NK-92 (cell line): ENCODE data around the gene VEPH1.

Experiments
- DNase-seq: peaks from one replicate; lab custom pipeline; 2025; ENCODE audit not compliant: unreplicated experiment; lab: John Stamatoyannopoulos, UW

VEPH1 gene

DNA sequence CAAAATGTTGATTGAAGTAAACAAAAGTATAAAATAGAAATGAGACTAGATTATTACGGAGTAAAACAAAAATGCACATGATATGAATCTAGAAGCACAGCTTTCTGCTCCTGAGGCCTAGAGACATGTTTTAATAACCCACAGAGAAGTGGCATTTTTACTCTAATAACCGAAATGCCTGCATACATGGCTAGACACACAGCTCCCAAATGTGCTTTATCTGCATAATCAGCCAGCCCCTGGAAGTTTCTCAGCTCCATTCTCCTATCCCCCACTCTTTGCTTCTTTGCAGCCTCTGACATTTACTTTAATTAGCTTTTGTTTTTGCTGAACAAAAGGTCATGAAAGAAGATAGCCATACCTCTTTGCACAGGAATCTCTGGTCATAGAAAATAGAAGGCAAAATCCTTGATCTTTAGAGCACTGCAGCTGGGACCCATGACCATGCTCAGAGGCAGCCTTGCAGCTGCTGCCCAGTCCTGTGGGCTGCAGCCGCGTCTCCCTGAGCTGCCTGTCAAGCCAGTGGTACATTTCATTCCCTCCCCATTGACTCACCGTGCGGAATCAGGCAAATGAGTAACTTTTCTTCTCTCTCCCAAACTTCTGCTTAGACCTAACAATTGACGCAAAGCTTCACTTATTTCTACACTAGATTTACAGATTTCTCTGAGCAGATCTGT, at the start of gene VEPH1:
Gene VEPH1 (minus strand): TSS at position 501 of the 680 bp plus-strand sequence. CDS start 8,067 bp downstream, outside the sequence.
- DNase-seq = no peak

DNA sequence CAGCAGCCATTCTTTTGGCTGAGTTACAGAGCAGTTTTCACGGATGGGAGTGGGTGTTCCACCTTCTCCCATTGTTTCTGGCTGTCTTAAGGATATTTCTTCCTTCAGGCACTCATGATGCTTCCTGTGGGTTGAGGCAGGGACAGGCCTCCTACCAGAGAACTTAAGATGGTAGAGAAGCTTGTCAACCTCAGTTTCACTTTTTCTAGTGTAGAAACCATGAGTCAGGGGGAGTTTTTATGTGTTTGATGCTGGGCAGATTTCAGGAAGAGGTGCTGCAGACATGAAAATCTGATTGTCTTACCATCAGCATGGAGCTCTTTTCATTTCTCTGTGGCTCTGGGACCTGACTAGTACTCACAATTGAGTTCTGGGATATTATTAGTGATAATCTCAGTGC, 48.7 kb upstream of the VEPH1 start:
- DNase-seq = no peak

GRCh38 chr3:157549498-157549897, 46.3 kb upstream of the VEPH1 start:
- no peak for DNase-seq

DNA sequence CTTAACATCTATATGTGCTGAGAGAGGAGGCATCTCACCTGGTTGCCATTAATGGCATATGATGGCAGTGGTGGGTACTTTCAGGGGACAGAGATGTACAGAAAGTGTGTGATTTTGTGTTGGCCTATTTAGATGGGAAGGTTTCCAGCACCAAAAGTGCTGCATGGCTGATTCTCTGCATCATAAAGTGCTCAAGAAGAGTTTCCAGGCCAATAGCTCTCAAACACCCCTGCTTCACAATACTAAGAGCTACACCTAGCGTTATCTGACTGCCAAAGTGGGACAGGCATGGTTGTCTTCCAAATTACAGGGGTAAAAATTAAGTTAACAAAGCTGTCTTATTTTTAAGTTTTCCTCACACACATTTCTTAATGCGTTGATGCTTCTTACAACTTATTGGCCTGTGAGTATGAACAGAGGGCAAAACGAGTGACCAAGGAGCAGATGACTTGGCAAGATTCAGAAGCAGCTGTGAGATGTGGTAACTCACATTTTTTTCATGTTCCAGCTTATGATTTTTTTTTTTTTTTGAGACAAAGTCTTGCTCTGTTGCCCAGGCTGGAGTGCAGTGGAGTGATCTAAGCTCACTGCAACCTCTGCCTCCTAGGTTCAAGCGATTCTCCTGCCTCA, 41.4 kb upstream of the VEPH1 start:
- DNase-seq = no peak

DNA sequence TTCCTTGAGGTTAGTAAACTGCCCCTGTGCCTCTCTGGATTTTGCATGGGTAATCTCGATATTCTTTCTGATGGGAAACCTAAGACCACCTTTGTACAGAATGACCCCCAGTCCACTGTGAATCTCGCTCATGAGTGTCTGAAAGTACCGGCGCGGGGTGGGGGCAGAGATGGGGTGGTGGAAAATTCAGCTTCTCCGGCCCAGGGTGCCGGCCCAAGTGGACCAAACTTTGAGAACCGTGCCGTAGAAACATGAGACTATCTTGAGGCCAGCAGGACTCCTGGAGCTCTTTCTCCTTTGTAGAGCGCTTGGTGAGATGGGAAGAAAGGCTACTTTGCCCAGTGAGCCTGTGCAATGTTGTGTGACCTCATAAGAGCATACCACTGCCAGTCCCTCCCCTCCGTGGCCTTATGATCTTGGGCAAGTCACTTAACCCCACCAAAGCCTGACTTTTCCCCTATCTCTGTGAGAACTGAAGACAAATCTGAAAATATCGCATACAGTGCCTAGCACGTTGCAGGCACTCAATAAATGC, 40.4 kb upstream of the VEPH1 start:
- DNase-seq = no peak

GRCh38 chr3:157542711-157543500, 39.7 kb upstream of the VEPH1 start:
- DNase-seq = no peak

DNA sequence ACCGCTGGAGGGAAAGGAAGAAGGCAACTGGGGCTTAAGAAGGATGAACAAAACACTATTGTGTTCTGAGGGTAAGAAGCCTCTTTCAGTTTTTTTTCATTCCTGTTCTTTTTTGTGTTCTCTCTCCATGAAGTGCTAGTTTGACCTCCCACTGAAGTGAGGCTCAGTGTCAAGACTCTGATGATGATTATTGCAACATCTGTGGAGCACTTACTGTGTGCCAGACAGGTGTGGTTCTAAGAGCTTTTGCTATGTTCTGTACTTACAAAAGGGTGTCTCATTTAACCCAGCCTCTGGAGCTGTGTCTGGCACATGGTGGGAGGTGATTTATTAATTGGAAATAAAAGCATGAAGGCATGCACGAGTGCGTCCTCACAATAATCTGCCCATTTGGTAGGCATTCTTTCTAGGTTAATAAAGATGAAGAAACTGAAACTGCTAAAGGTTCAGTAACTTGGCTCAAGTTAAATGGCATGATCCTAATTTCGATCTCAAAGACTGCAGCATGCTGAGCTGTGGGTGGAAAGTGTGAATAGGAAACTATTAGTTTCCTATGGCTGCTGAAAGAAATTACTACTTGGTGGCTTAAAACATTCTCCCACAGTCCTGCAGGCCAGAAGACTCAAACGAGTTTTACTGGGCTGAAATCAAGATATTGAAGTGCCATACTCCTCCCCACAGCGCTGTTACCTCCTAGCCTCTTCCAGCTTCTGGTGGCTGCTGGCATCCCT, 38.5 kb upstream of the VEPH1 start:
- DNase-seq = no peak

DNA sequence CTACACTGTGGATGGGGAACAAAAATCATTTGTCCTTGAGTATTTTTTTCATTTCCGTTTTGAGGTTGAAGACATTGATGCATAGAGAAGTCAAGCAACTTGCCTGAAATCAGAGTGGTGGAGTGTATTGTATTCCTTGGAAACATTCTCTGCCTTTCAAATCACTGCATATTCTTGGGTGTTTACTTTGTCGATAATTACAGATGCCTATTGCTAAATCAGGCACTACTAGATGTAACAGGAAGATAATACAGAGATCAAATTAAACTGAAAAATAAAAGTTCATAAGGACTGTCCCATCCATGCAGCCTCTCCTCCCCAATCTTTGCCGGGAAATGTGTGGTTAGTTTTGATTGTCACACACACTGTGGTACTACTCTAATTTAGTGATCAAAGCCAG, 37.4 kb upstream of the VEPH1 start:
- DNase-seq = no peak

GRCh38 chr3:157535667-157536066, 32.5 kb upstream of the VEPH1 start:
- no peak for DNase-seq

GRCh38 chr3:157534725-157535161, 31.5 kb upstream of the VEPH1 start:
- DNase-seq = no peak

- DNase-seq = no peak
Measured at GRCh38 chr3:157533298-157534070, 30.3 kb upstream of the VEPH1 start.

GRCh38 chr3:157532529-157533297, 29.5 kb upstream of the VEPH1 start:
- DNase-seq = no peak

DNA sequence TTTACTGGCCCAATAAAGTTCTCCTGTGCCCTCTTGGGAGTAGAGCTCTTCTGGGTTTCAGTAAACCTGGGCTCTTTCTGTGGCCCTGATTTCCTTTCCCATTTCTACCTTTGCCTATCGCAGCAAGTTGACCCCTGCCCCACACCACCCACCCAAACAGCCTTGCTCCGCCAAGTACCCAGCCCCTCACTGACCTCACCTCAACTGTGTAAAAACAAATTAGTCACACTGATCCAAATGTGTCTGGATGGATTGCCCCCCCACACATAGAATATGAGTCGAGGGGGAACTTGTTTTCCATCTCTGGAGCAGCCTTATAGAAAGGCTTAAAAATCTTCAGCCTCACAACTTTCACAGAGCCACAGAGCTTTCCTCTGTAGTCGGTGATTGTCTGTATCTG, 28.6 kb upstream of the VEPH1 start:
- DNase-seq = no peak

GRCh38 chr3:157531301-157531660, 28.1 kb upstream of the VEPH1 start:
- no peak for DNase-seq

DNA sequence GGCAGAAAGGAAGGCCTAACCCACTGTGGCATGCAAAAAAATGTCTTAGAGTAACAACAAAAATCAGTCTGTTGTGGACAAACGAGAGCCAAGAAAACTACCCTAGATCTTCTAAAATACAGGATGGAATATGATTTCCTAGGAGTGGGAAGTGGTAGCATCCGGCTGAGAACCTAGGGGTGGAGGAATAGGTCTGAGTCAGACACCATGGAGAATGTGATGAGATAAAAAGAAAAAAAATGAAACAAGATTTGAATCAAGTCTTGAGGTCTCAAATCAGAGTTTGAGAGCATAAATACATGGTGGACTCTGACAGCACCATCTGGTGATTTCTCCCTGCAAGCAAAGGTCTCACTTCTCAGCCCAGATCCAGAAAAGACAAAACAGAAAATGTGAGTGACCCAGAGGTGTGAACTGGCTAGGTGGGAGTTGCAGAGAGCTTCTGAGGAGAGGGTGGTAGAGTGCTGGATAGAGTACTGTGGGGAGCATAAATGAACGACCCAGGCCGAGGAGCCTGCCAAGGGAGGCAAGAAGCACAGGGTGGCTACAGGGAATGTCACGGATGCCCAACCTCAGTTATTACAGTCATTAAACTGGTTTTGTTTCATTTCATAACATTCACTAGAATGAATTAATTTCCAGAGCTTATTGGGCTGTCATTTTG, 27.6 kb upstream of the VEPH1 start:
- DNase-seq = no peak

DNA sequence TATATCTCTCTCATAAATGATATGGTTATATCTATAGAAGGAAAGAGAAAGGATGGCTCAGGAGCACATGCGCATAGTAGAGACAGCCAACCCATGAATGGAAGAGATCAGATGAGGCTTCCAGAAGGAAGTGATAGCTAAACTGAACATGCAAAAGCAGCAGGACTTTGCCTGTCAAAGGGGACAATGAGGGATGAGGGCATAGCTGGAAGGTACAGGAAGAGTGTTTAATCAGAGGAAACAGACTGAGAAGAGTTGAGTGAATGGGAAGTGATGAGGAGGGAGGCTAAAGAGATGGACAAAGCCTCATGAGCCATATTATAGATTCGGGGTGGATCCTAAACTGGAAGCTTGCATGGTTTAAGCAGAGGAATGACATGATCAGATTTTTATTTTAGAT, 26.5 kb upstream of the VEPH1 start:
- DNase-seq = no peak

GRCh38 chr3:157529085-157529484, 25.9 kb upstream of the VEPH1 start:
- DNase-seq = no peak

- no peak for DNase-seq
Measured at GRCh38 chr3:157527131-157527881, 24.1 kb upstream of the VEPH1 start.
